Endothelial cell of umbilical vein (primary cell): ENCODE results near the gene FEN1. TPM values are rescaled to one million over a fixed set of nuclear protein-coding genes. Genes with fewer than 3 reads are reported as not detected.

Experiments used
- BruUV-seq: library from RNA; stranded (reverse); fragments of 400-500 nt; replicated peaks from 2 replicates; lab custom pipeline; 2021; lab: Mats Ljungman, UMichigan
- CTCF ChIA-PET: fragments of 300-600, 350-600 bp; sonication (Branson Sonifier 250); formaldehyde crosslinking; loops from one replicate; lab custom pipeline; 2021; ENCODE audit warnings: antibody characterized with exemption, inconsistent platforms; lab: Charles Lee
- POLR2A ChIA-PET: fragments of 300-600, 350-600 bp; sonication (Branson Sonifier 250); formaldehyde crosslinking; loops from one replicate; lab custom pipeline; 2021; ENCODE audit warnings: antibody characterized with exemption, inconsistent platforms; lab: Charles Lee
- DNase-seq: peaks from one replicate; pipeline ENCODE4 v3.0.0-alpha.2; 2011; ENCODE audit warnings: low read depth, low spot score
- FAIRE-seq: peaks from 2 replicates; lab custom pipeline; 2011; peaks lifted over from hg19 to GRCh38; lab: Jason Lieb, UNC
- H2AFZ ChIP-seq: 2 replicates; pipeline ENCODE4 v1.6.0; 2012; ENCODE audit warnings: low read depth, low read length, control low read depth, inconsistent platforms
- H3K27ac ChIP-seq: 2 replicates; pipeline ENCODE4 v1.5.1; 2011; ENCODE audit warnings: low read depth, mild to moderate bottlenecking, control low read depth, low read length, moderate library complexity; ENCODE audit not compliant: insufficient read depth
- H3K27me3 ChIP-seq, 2 experiments: 2 replicates each; pipeline versions ENCODE4 v1.6.0 to v1.6.1; 2011; ENCODE audit warnings: low read length in 2 of 2, mixed read lengths in 1 of 2; ENCODE audit not compliant: control insufficient read depth in 2 of 2, insufficient read depth in 2 of 2
- H3K36me3 ChIP-seq, 2 experiments: 2 replicates in 1 of 2; 3 replicates in 1 of 2; pipeline ENCODE4 v1.5.1; 2011; ENCODE audit warnings: low read length in 2 of 2, mild to moderate bottlenecking in 1 of 2, moderate library complexity in 1 of 2; ENCODE audit not compliant: control insufficient read depth in 2 of 2, insufficient read depth in 2 of 2; ENCODE audit errors: extremely low read depth in 1 of 2
- H3K4me1 ChIP-seq: 3 replicates; pipeline ENCODE4 v1.5.1; 2011; ENCODE audit warnings: mild to moderate bottlenecking, low read length; ENCODE audit not compliant: control insufficient read depth, insufficient read depth; ENCODE audit errors: extremely low read depth
- H3K4me2 ChIP-seq: 2 replicates; pipeline ENCODE4 v1.6.1; 2011; ENCODE audit warnings: low read length, control low read depth, mixed read lengths; ENCODE audit not compliant: insufficient read depth
- H3K4me3 ChIP-seq, 3 experiments: fragments of 200-600 bp in 1 of 3; sonication (generic), shearing (Covaris generic) in 1 of 3; replicated peaks in 1 of 3; 2 replicates each; pipeline ENCODE4 v1.5.1; 2011 to 2016; ENCODE audit warnings: control low read depth in 3 of 3, low read length in 3 of 3, mild to moderate bottlenecking in 2 of 3, inconsistent platforms in 1 of 3, low read depth in 1 of 3, moderate library complexity in 1 of 3; ENCODE audit not compliant: insufficient read depth in 1 of 3
- H3K79me2 ChIP-seq: 2 replicates; pipeline ENCODE4 v1.6.0; 2012; ENCODE audit warnings: low read length, inconsistent platforms; ENCODE audit not compliant: control insufficient read depth, insufficient read depth
- H3K9ac ChIP-seq: replicated peaks from 2 replicates; pipeline ENCODE3; 2011; ENCODE audit warnings: low read length, control low read depth; ENCODE audit not compliant: insufficient read depth; ENCODE audit errors: extremely low read depth
- H3K9me1 ChIP-seq: replicated peaks from 3 replicates; pipeline ENCODE4 v1.6.0; 2011; ENCODE audit warnings: mild to moderate bottlenecking, low read length; ENCODE audit not compliant: control insufficient read depth, insufficient read depth; ENCODE audit errors: extremely low read depth
- H3K9me3 ChIP-seq: replicated peaks from 2 replicates; pipeline ENCODE4 v1.5.1; 2012; ENCODE audit warnings: low read length, inconsistent platforms; ENCODE audit not compliant: control insufficient read depth, insufficient read depth
- H4K20me1 ChIP-seq: replicated peaks from 2 replicates; pipeline ENCODE3; 2011; ENCODE audit warnings: mild to moderate bottlenecking, low read length; ENCODE audit not compliant: control insufficient read depth, insufficient read depth; ENCODE audit errors: extremely low read depth
- EZH2 ChIP-seq: IDR thresholded peaks from 2 replicates; pipeline ENCODE4 v1.6.1; 2012; ENCODE audit warnings: borderline replicate concordance, low read depth, mild to moderate bottlenecking, moderate library complexity, low read length, inconsistent platforms; ENCODE audit not compliant: severe bottlenecking
- FOS ChIP-seq: IDR thresholded peaks from 2 replicates; pipeline ENCODE4 v1.6.1; 2011; ENCODE audit warnings: mild to moderate bottlenecking, low read length, moderate library complexity, borderline replicate concordance; ENCODE audit not compliant: insufficient read depth
- GATA2 ChIP-seq: IDR thresholded peaks from 2 replicates; pipeline ENCODE4 v1.7.0; 2011; ENCODE audit warnings: low read depth, mild to moderate bottlenecking, moderate library complexity, mixed read lengths, low read length; ENCODE audit not compliant: insufficient read length, insufficient read depth
- JUN ChIP-seq: IDR thresholded peaks from 2 replicates; pipeline ENCODE4 v1.6.1; 2011; ENCODE audit warnings: borderline replicate concordance, low read depth; ENCODE audit not compliant: insufficient read length, insufficient read depth
- MYC ChIP-seq: IDR thresholded peaks from one replicate; pipeline ENCODE4 v1.6.1; 2011; ENCODE audit warnings: mild to moderate bottlenecking, low read depth, low read length
- POLR2A ChIP-seq: IDR thresholded peaks from 2 replicates; pipeline ENCODE4 v1.6.1; 2012; ENCODE audit warnings: low read depth, mild to moderate bottlenecking, control low read depth, low read length
- POLR2AphosphoS5 ChIP-seq: IDR thresholded peaks from 2 replicates; pipeline ENCODE4 v1.6.1; 2012; ENCODE audit warnings: low read depth, mild to moderate bottlenecking, control low read depth, low read length, moderate library complexity; ENCODE audit not compliant: insufficient read depth
- dilution Hi-C: fragments of 300-500 bp; cut with MboI; formaldehyde crosslinking; loops from one replicate; pipeline ENCODE4 v1.15.0; 2019; ENCODE audit warnings: low sequenced_read_pairs; ENCODE audit not compliant: extremely low pct_ligation_motif_present
- intact Hi-C: fragments of 100-400 bp; cut with micrococcal nuclease; formaldehyde crosslinking; loops from one replicate; pipeline ENCODE4 v1.10.0; 2022
- polyA plus RNA-seq, 4 experiments: library from polyadenylated mRNA; depleted of rRNA in 3 of 4; stranded (reverse) in 3 of 4; unstranded in 1 of 4; fragments of >200 nt; gene quantifications; 2 replicates each; pipeline versions ENCODE4 v1.2.1 to v1.2.3, GENCODE V29; 2011 to 2012; ENCODE audit warnings: missing spikeins in 1 of 4
- total RNA-seq: library from RNA; stranded (reverse); gene quantifications from 2 replicates; pipeline ENCODE4 v1.2.3, GENCODE V29; 2021
- TF ChIP-seq, protein P1 (sequence below), 2 donors: IDR thresholded peaks; 1 replicate in 1 of 2; 2 replicates in 1 of 2; pipeline ENCODE4 v1.5.1; 2011; ENCODE audit warnings: low read length in 2 of 2, mild to moderate bottlenecking in 2 of 2, moderate library complexity in 2 of 2, control low read depth in 1 of 2, inconsistent platforms in 1 of 2, low read depth in 1 of 2; ENCODE audit not compliant: insufficient read depth in 1 of 2; ENCODE audit errors: extremely low read depth in 1 of 2
- TF ChIP-seq, protein P2 (sequence below): IDR thresholded peaks from 2 replicates; pipeline ENCODE4 v1.6.1; 2011; ENCODE audit not compliant: insufficient read depth, insufficient read length

The FEN1 gene
- total and polyA plus RNA-seq, 2 donors (not counting 3 experiments of a cell fraction or from before 2014, with no cell fraction given), result 29.3 to 60.5 TPM

GRCh38 chr11:61760946-61761345 lies 31.8 kb upstream of the FEN1 start:
- Histone ChIP-seq H2AFZ (no peak overlapping the region), H3K9me3 (no peaks in the 10 kb centered on the region), H3K27ac (no peak overlapping the region), H3K27me3 (peaks cover 0 to 2% of the 10 kb centered on the region in 2 experiments), H4K20me1 (no peaks in the 10 kb centered on the region), H3K4me1 (peaks cover 9% of the 10 kb centered on the region), H3K4me2 (no peak overlapping the region), H3K79me2 (no peaks in the 10 kb centered on the region), H3K9me1 (no peaks in the 10 kb centered on the region), H3K9ac (no peak overlapping the region), H3K36me3 (no peaks in the 10 kb centered on the region), H3K4me3 (no peak overlapping the region)
- no TSS peak for BruUV-seq
- TF ChIP-seq, protein P1, sequence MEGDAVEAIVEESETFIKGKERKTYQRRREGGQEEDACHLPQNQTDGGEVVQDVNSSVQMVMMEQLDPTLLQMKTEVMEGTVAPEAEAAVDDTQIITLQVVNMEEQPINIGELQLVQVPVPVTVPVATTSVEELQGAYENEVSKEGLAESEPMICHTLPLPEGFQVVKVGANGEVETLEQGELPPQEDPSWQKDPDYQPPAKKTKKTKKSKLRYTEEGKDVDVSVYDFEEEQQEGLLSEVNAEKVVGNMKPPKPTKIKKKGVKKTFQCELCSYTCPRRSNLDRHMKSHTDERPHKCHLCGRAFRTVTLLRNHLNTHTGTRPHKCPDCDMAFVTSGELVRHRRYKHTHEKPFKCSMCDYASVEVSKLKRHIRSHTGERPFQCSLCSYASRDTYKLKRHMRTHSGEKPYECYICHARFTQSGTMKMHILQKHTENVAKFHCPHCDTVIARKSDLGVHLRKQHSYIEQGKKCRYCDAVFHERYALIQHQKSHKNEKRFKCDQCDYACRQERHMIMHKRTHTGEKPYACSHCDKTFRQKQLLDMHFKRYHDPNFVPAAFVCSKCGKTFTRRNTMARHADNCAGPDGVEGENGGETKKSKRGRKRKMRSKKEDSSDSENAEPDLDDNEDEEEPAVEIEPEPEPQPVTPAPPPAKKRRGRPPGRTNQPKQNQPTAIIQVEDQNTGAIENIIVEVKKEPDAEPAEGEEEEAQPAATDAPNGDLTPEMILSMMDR (IDR thresholded peaks at IDR 0.05; ENCODE audit: extremely low read depth in 1 of 2, insufficient read depth in 1 of 2, low read depth in 1 of 2, low read length in 2 of 2), result no peak
- TF ChIP-seq POLR2AphosphoS5 (no peak), MYC (no peak), EZH2 (no peak), FOS (no peak), GATA2 (no peak), POLR2A (no peak), JUN (no peak)
- TF ChIP-seq, protein P2, sequence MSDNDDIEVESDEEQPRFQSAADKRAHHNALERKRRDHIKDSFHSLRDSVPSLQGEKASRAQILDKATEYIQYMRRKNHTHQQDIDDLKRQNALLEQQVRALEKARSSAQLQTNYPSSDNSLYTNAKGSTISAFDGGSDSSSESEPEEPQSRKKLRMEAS, result no peak
- FAIRE-seq, result no peak
- CTCF ChIA-PET, result no interaction called here
- POLR2A ChIA-PET, result no interaction called here
- intact Hi-C loops, result no loop called here
- no peak for DNase-seq
- dilution Hi-C loops, result no loop called here
